Measurements from ENCODE around the gene SH3BGRL3. TPM values are rescaled to one million over a fixed set of nuclear protein-coding genes. Genes with fewer than 3 reads are reported as not detected.
"Not testable (repeated sequence)": the region's sequence is repeated elsewhere in the genome, so short reads cannot be mapped to it uniquely, and the experiment has no call there.

The SH3BGRL3 gene
- total RNA-seq, result 100 to 1,000 TPM; 292 to 295 TPM

- H3K4me1 Mint-ChIP-seq, result peaks cover 82% of the 10 kb centered on the region
- H3K27me3 Mint-ChIP-seq, result no peaks in the 10 kb centered on the region
- H3K36me3 Mint-ChIP-seq, result peaks cover 66% of the 10 kb centered on the region
- peak within 1 kb of the TSS; percentile 99 for H3K27ac Mint-ChIP-seq
- no peaks in the 10 kb centered on the region for H3K9me3 Mint-ChIP-seq
- peak within 1 kb of the TSS; percentile 91 for H3K4me3 Mint-ChIP-seq
- DNase-seq, result peak; percentile 92
These were observed at the start of gene SH3BGRL3 for GRCh38 chr1:26279456-26280332. Gene SH3BGRL3 (plus strand): TSS chr1:26280086. CDS start chr1:26280156, 70 bp downstream.

- not testable (repeated sequence) for H3K27ac Mint-ChIP-seq, H3K4me3 Mint-ChIP-seq, DNase-seq, H3K36me3 Mint-ChIP-seq, H3K9me3 Mint-ChIP-seq
- H3K27me3 Mint-ChIP-seq, result peaks cover 13% of the 10 kb centered on the region
- peaks cover 12% of the 10 kb centered on the region for H3K4me1 Mint-ChIP-seq
These were observed 49.2 kb upstream of the SH3BGRL3 start for GRCh38 chr1:26230682-26231081.

- H3K9me3 Mint-ChIP-seq, result no peaks in the 10 kb centered on the region
- peaks cover 30% of the 10 kb centered on the region for H3K4me1 Mint-ChIP-seq
- peak within 1 kb of the TSS; percentile 95 for H3K27ac Mint-ChIP-seq
- peak; percentile 97 for DNase-seq
- H3K36me3 Mint-ChIP-seq, result peaks cover 25% of the 10 kb centered on the region
- peak within 1 kb of the TSS; percentile 99 for H3K4me3 Mint-ChIP-seq
- no peaks in the 10 kb centered on the region for H3K27me3 Mint-ChIP-seq
These were observed 45.8 kb upstream of the SH3BGRL3 start, which contains the start of gene CEP85 for GRCh38 chr1:26233903-26234643. Gene CEP85 (plus strand): TSS chr1:26234200. CDS start chr1:26239784, 5,584 bp downstream.

- DNase-seq, result no peak
- H3K27me3 Mint-ChIP-seq, result no peaks in the 10 kb centered on the region
- no peaks in the 10 kb centered on the region for H3K9me3 Mint-ChIP-seq
- peaks cover 30% of the 10 kb centered on the region for H3K36me3 Mint-ChIP-seq
- peak overlapping the region; percentile 99 for H3K4me3 Mint-ChIP-seq
- H3K4me1 Mint-ChIP-seq, result peaks cover 34% of the 10 kb centered on the region
- H3K27ac Mint-ChIP-seq, result peak overlapping the region; percentile 95
These were observed 45.1 kb upstream of the SH3BGRL3 start for GRCh38 chr1:26234644-26235370.

- H3K4me1 Mint-ChIP-seq, result peaks cover 36% of the 10 kb centered on the region
- H3K4me3 Mint-ChIP-seq, result no peak overlapping the region
- H3K27ac Mint-ChIP-seq, result no peak overlapping the region
- no peak for DNase-seq
- peaks cover 32% of the 10 kb centered on the region for H3K36me3 Mint-ChIP-seq
- no peaks in the 10 kb centered on the region for H3K27me3 Mint-ChIP-seq
- H3K9me3 Mint-ChIP-seq, result no peaks in the 10 kb centered on the region
These were observed 42.5 kb upstream of the SH3BGRL3 start for GRCh38 chr1:26237230-26237966.

GRCh38 chr1:26239936-26240335 is 40.0 kb upstream of the SH3BGRL3 start:
- Mint-ChIP-seq H3K36me3 (peaks cover 38% of the 10 kb centered on the region), H3K9me3 (no peaks in the 10 kb centered on the region), H3K27ac (no peak overlapping the region), H3K4me1 (peaks cover 29% of the 10 kb centered on the region), H3K4me3 (no peak overlapping the region), H3K27me3 (no peaks in the 10 kb centered on the region)
- no peak for DNase-seq

GRCh38 chr1:26252718-26253117 is 27.2 kb upstream of the SH3BGRL3 start:
- Mint-ChIP-seq H3K4me3 (no peak overlapping the region), H3K27me3 (no peaks in the 10 kb centered on the region), H3K4me1 (peaks cover 7% of the 10 kb centered on the region), H3K9me3 (no peaks in the 10 kb centered on the region), H3K36me3 (peaks cover 11% of the 10 kb centered on the region), H3K27ac (peak overlapping the region; percentile 39)
- DNase-seq, result no peak

GRCh38 chr1:26254404-26254803 is 25.5 kb upstream of the SH3BGRL3 start:
- Mint-ChIP-seq H3K36me3 (peaks cover 15% of the 10 kb centered on the region), H3K27me3 (no peaks in the 10 kb centered on the region), H3K9me3 (no peaks in the 10 kb centered on the region), H3K4me1 (peaks cover 7% of the 10 kb centered on the region), H3K4me3 (no peak overlapping the region), H3K27ac (no peak overlapping the region)
- no peak for DNase-seq

GRCh38 chr1:26257222-26257621 is 22.7 kb upstream of the SH3BGRL3 start:
- Mint-ChIP-seq H3K4me3 (no peak overlapping the region), H3K36me3 (peaks cover 22% of the 10 kb centered on the region), H3K9me3 (no peaks in the 10 kb centered on the region), H3K27ac (no peak overlapping the region), H3K27me3 (no peaks in the 10 kb centered on the region), H3K4me1 (peaks cover 7% of the 10 kb centered on the region)
- DNase-seq, result no peak

- H3K27ac Mint-ChIP-seq, result no peak overlapping the region
- H3K27me3 Mint-ChIP-seq, result no peaks in the 10 kb centered on the region
- H3K4me1 Mint-ChIP-seq, result peaks cover 2% of the 10 kb centered on the region
- H3K36me3 Mint-ChIP-seq, result peaks cover 30% of the 10 kb centered on the region
- H3K9me3 Mint-ChIP-seq, result no peaks in the 10 kb centered on the region
- DNase-seq, result no peak
- H3K4me3 Mint-ChIP-seq, result no peak overlapping the region
These were observed 20.9 kb upstream of the SH3BGRL3 start for GRCh38 chr1:26259005-26259404.

- DNase-seq, result no peak
- Mint-ChIP-seq H3K27ac (no peak overlapping the region), H3K4me3 (no peak overlapping the region), H3K4me1 (peaks cover under 1% of the 10 kb centered on the region), H3K9me3 (no peaks in the 10 kb centered on the region), H3K27me3 (no peaks in the 10 kb centered on the region), H3K36me3 (peaks cover 32% of the 10 kb centered on the region)
These were observed 20.3 kb upstream of the SH3BGRL3 start for GRCh38 chr1:26259578-26259977.

GRCh38 chr1:26263212-26263611 is 16.7 kb upstream of the SH3BGRL3 start:
- Mint-ChIP-seq H3K9me3 (peaks cover 3% of the 10 kb centered on the region), H3K27me3 (no peaks in the 10 kb centered on the region), H3K4me3 (no peak overlapping the region), H3K27ac (no peak overlapping the region), H3K4me1 (peaks cover 8% of the 10 kb centered on the region), H3K36me3 (peaks cover 49% of the 10 kb centered on the region)
- DNase-seq, result no peak

- no peak overlapping the region for H3K4me3 Mint-ChIP-seq
- peaks cover 64% of the 10 kb centered on the region for H3K36me3 Mint-ChIP-seq
- no peak overlapping the region for H3K27ac Mint-ChIP-seq
These were observed 14.5 kb upstream of the SH3BGRL3 start for GRCh38 chr1:26265405-26265804.

More at GRCh38 chr1:26265405-26265804, 14.5 kb upstream of the SH3BGRL3 start:
- Mint-ChIP-seq H3K4me1 (peaks cover 8% of the 10 kb centered on the region), H3K9me3 (peaks cover 14% of the 10 kb centered on the region), H3K27me3 (no peaks in the 10 kb centered on the region)
- DNase-seq, result no peak
